Breast epithelium (tissue), 3 donors: Measurements from ENCODE around the gene TRMT2A.

Experiments
- CTCF ChIP-seq, 3 donors: fragments of 450-650 bp; IDR thresholded peaks; one replicate each; pipeline ENCODE4 v1.5.1; 2016 to 2017; ENCODE audit warnings: antibody characterized with exemption in 3 of 3, mild to moderate bottlenecking in 3 of 3, moderate library complexity in 3 of 3
- POLR2AphosphoS5 ChIP-seq, 3 donors: sonication (generic); formaldehyde crosslinking; IDR thresholded peaks; one replicate each; pipeline ENCODE4 v1.6.1; 2017; ENCODE audit warnings: antibody characterized with exemption in 3 of 3

DNA sequence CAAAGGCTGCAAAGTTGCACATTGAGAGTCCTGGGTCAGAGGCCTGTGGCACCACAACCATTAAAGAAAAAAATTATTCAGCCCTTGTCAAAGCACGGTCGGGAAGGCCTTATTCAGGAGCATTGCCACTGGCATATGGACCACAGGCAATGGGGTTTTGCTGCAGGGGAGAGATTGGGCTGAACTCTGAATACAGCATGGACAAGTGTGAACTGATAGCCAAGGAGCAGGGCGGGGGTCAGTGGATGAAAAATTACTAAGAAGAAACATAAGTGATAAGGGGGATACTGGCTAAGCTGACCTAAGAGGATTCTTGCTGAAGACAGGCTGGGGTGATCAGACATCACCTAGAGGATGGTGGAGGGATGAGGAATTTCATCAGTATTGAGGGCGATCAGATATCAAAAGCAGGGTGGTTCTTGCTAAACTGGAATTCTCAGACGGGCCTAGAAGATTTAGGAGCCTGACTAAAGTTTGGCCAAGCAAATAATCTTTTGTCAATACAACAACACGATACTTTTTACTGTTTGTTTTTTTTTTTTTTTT, 40.3 kb downstream of the TRMT2A start:
- TF ChIP-seq CTCF (IDR thresholded peaks at IDR 0.05) (no peak), POLR2AphosphoS5 (IDR thresholded peaks at IDR 0.05) (no peak)
